Suprapubic skin (tissue), 3 donors: Measurements from ENCODE around the gene EPHB1.

Experiments used
- CTCF ChIP-seq, 2 donors: fragments of 200-600 bp in 1 of 2; fragments of 450-650 bp in 1 of 2; sonication (generic) in 1 of 2; IDR thresholded peaks; one replicate each; pipeline ENCODE4 v1.5.1; 2016 to 2019; ENCODE audit warnings: antibody characterized with exemption in 2 of 2, mild to moderate bottlenecking in 1 of 2, moderate library complexity in 1 of 2
- EP300 ChIP-seq: sonication (generic); formaldehyde crosslinking; IDR thresholded peaks from one replicate; pipeline ENCODE4 v1.6.1; 2017; ENCODE audit warnings: antibody characterized with exemption

- no peak for TF ChIP-seq EP300
- TF ChIP-seq CTCF (IDR thresholded peaks at IDR 0.05): no peak
Observed at GRCh38 chr3:134863915-134864314, 68.9 kb downstream of the EPHB1 start.
